ENCODE results near the gene GRM6. TPM values are rescaled to one million over a fixed set of nuclear protein-coding genes. Genes with fewer than 3 reads are reported as not detected.

GRM6 gene
- total RNA-seq, 4 donors from 2014 or later, result 0.08 TPM; not detected in 3

GRCh38 chr5:178993236-178993765, 1.8 kb downstream of the GRM6 start:
- 74% methylated on average over 18 of the region's 20 CpGs for WGBS
- H3K27me3 ChIP-seq, result peaks cover 48% of the 10 kb centered on the region
- DNase-seq (ENCODE audit: low spot score in 2 of 2), result no peak
- TF ChIP-seq POLR2AphosphoS5 (IDR thresholded peaks at IDR 0.05) (no peak), CTCF (IDR thresholded peaks at IDR 0.05) (no peak), POLR2A (IDR thresholded peaks at IDR 0.05) (no peak), EP300 (IDR thresholded peaks at IDR 0.05) (no peak)
- H3K4me3 ChIP-seq, result no peak overlapping the region
- peaks cover 11% of the 10 kb centered on the region for H3K4me1 ChIP-seq
- H3K9me3 ChIP-seq, result peaks cover 5% of the 10 kb centered on the region
- H3K36me3 ChIP-seq, result no peaks in the 10 kb centered on the region
- no peak overlapping the region for H3K27ac ChIP-seq

- 54% methylated on average over 9 of the region's 9 CpGs for WGBS
- no peak overlapping the region for H3K4me3 ChIP-seq
- H3K27me3 ChIP-seq, result peaks cover 48% of the 10 kb centered on the region
- TF ChIP-seq CTCF (IDR thresholded peaks at IDR 0.05), result no peak
- no peak for TF ChIP-seq POLR2A (IDR thresholded peaks at IDR 0.05)
- no peak for TF ChIP-seq POLR2AphosphoS5 (IDR thresholded peaks at IDR 0.05)
- no peak for TF ChIP-seq EP300 (IDR thresholded peaks at IDR 0.05)
- H3K9me3 ChIP-seq, result peaks cover 5% of the 10 kb centered on the region
- no peak overlapping the region for H3K27ac ChIP-seq
- H3K36me3 ChIP-seq, result no peaks in the 10 kb centered on the region
- no peak for DNase-seq (ENCODE audit: low spot score in 2 of 2)
- peaks cover 11% of the 10 kb centered on the region for H3K4me1 ChIP-seq
These were observed 2.7 kb downstream of the GRM6 start for GRCh38 chr5:178992291-178992895.

GRCh38 chr5:178991190-178992145, 3.7 kb downstream of the GRM6 start:
- Histone ChIP-seq H3K4me3 (no peak overlapping the region), H3K4me1 (peaks cover 11% of the 10 kb centered on the region), H3K27me3 (peaks cover 40% of the 10 kb centered on the region), H3K36me3 (no peaks in the 10 kb centered on the region), H3K27ac (no peak overlapping the region), H3K9me3 (peaks cover 14% of the 10 kb centered on the region)
- WGBS, result 83% methylated on average over 18 of the region's 28 CpGs
- TF ChIP-seq POLR2A (IDR thresholded peaks at IDR 0.05) (no peak), POLR2AphosphoS5 (IDR thresholded peaks at IDR 0.05) (no peak), CTCF (IDR thresholded peaks at IDR 0.05) (no peak), EP300 (IDR thresholded peaks at IDR 0.05) (no peak)
- DNase-seq (ENCODE audit: low spot score in 2 of 2), result no peak

GRCh38 chr5:178990491-178990890, 4.6 kb downstream of the GRM6 start:
- Histone ChIP-seq H3K27ac (no peak overlapping the region), H3K27me3 (peaks cover 30% of the 10 kb centered on the region), H3K4me1 (peaks cover 11% of the 10 kb centered on the region), H3K9me3 (peaks cover 22% of the 10 kb centered on the region), H3K4me3 (no peak overlapping the region), H3K36me3 (no peaks in the 10 kb centered on the region)
- no peak for DNase-seq (ENCODE audit: low spot score in 2 of 2)
- TF ChIP-seq POLR2AphosphoS5 (IDR thresholded peaks at IDR 0.05) (no peak), EP300 (IDR thresholded peaks at IDR 0.05) (no peak), POLR2A (IDR thresholded peaks at IDR 0.05) (no peak)
- WGBS, result 78% methylated on average over 11 of the region's 12 CpGs

GRCh38 chr5:178989311-178989710, 5.8 kb downstream of the GRM6 start:
- H3K9me3 ChIP-seq, result peaks cover 28% of the 10 kb centered on the region
- WGBS, result 90% methylated on average over 5 of the region's 7 CpGs

More at GRCh38 chr5:178989311-178989710, 5.8 kb downstream of the GRM6 start:
- Histone ChIP-seq H3K27ac (no peak overlapping the region), H3K4me3 (no peak overlapping the region), H3K27me3 (peaks cover 18% of the 10 kb centered on the region), H3K4me1 (peaks cover 4% of the 10 kb centered on the region), H3K36me3 (no peaks in the 10 kb centered on the region)
- no peak for TF ChIP-seq EP300 (IDR thresholded peaks at IDR 0.05)
- no peak for TF ChIP-seq POLR2AphosphoS5 (IDR thresholded peaks at IDR 0.05)
- TF ChIP-seq CTCF (IDR thresholded peaks at IDR 0.05), result no peak
- TF ChIP-seq POLR2A (IDR thresholded peaks at IDR 0.05), result no peak
- DNase-seq (ENCODE audit: low spot score in 2 of 2), result no peak
